Memory B cell (primary cell): ENCODE measurements around the gene PDE7B.

Experiments
- ATAC-seq: fragments of 150-1000 bp; cut with Tn5 transposase; 2 replicates; pipeline ENCODE4 v1.10.0; 2021; ENCODE audit warnings: low read depth, mild to moderate bottlenecking, moderate library complexity
- DNase-seq, 2 donors: peaks; one replicate each; pipeline ENCODE4 v3.0.0; 2022; ENCODE audit warnings: low spot score in 2 of 2
- H3K27ac Mint-ChIP-seq: one replicate; pipeline ENCODE4 v1.8.0; 2022; ENCODE audit warnings: mild to moderate bottlenecking, moderate library complexity, mixed read lengths
- H3K27me3 Mint-ChIP-seq: one replicate; pipeline ENCODE4 v1.8.0; 2022; ENCODE audit warnings: mixed read lengths
- H3K36me3 Mint-ChIP-seq: one replicate; pipeline ENCODE4 v1.8.0; 2022; ENCODE audit warnings: mild to moderate bottlenecking, mixed read lengths
- H3K4me1 Mint-ChIP-seq: one replicate; pipeline ENCODE4 v1.8.0; 2022; ENCODE audit warnings: mixed read lengths
- H3K4me3 Mint-ChIP-seq: one replicate; pipeline ENCODE4 v1.8.0; 2022; ENCODE audit warnings: mild to moderate bottlenecking, moderate library complexity, mixed read lengths
- H3K9me3 Mint-ChIP-seq: one replicate; pipeline ENCODE4 v1.8.0; 2022; ENCODE audit warnings: mixed read lengths

The PDE7B gene

GRCh38 chr6:136035378-136036070 lies 184.0 kb downstream of the PDE7B start:
- H3K27me3 Mint-ChIP-seq: no peaks in the 10 kb centered on the region
- H3K4me1 Mint-ChIP-seq: peaks cover 5% of the 10 kb centered on the region
- no peak overlapping the region for H3K4me3 Mint-ChIP-seq
- no peak overlapping the region for H3K27ac Mint-ChIP-seq
- peaks cover 2% of the 10 kb centered on the region for H3K36me3 Mint-ChIP-seq
- DNase-seq (no peak), ATAC-seq (no peak)
- H3K9me3 Mint-ChIP-seq: no peaks in the 10 kb centered on the region

DNA sequence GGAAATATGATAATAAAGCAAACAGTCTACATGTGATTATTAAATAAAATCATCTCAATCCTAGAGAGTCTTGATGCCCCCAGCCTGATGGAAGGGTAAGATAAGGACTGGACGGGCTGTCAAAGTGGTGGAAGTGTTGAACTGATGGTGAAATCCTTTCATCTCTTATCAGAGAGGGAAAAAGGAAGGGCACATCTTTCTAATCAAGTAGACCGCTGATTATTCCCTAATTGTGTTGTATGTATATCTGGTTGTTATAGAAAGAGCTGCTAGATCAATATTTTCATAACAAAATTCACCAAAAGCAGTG lies 184.5 kb downstream of the PDE7B start:
- peaks cover 2% of the 10 kb centered on the region for H3K36me3 Mint-ChIP-seq
- H3K4me1 Mint-ChIP-seq: peaks cover 5% of the 10 kb centered on the region
- H3K4me3 Mint-ChIP-seq: no peak overlapping the region
- H3K9me3 Mint-ChIP-seq: no peaks in the 10 kb centered on the region
- no peaks in the 10 kb centered on the region for H3K27me3 Mint-ChIP-seq
- ATAC-seq: no peak
- no peak overlapping the region for H3K27ac Mint-ChIP-seq
- no peak for DNase-seq

DNA sequence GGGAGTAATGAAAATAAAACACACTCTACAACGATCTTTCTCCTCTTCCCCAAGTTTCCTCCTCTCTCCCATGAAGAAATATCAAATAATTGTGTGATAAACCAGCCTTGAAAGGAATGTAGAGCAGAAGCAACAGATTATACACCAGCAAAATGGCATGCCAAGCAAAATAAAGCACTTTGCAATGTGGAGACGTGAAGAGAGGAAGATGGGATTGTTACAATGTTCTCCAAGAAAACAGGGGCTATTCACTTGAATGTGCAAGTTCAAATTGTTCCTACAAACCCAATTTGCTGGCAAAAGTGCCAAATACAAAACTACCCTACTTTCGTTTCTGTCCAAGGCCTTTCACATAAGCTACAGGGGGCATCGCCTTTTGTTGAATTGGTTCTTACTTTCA lies 185.1 kb downstream of the PDE7B start:
- ATAC-seq (no peak), DNase-seq (no peak)
- Mint-ChIP-seq H3K27ac (no peak overlapping the region), H3K9me3 (no peaks in the 10 kb centered on the region), H3K4me3 (no peak overlapping the region), H3K4me1 (peaks cover 5% of the 10 kb centered on the region), H3K36me3 (peaks cover 2% of the 10 kb centered on the region), H3K27me3 (no peaks in the 10 kb centered on the region)

GRCh38 chr6:136037242-136037875 lies 185.9 kb downstream of the PDE7B start:
- Mint-ChIP-seq H3K27me3 (no peaks in the 10 kb centered on the region), H3K27ac (no peak overlapping the region), H3K4me1 (peaks cover 5% of the 10 kb centered on the region), H3K9me3 (no peaks in the 10 kb centered on the region), H3K4me3 (no peak overlapping the region), H3K36me3 (peaks cover 2% of the 10 kb centered on the region)
- DNase-seq (no peak), ATAC-seq (peak; percentile 77)

DNA sequence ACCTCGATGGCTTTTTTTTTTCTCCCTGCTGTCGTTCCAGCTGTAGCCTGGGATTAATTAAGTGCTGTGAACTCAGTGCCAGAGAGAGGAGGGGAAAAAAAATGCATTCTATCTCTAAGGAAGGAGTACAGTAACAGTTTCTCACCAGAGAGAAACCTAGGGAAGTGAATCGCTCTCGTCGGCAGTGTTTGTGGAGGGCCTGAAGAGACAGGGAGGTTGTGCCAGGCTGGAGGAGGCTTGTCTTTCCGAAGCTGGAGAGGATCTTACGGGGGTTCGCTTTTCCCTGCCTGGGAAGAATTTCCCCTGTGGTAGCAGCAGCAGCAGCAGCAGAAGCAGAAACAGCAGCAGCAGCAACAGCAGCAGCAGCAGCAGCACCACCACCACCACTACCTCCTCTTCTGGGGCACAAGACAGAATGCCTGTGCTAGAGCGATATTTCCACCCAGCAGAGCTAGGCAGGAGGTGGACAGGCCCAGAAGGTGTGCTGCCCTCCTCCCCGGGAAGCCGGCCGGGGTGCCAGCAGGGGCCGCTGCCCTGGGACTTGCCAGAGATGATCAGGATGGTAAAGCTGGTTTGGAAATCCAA lies 186.5 kb downstream of the PDE7B start:
- no peak for DNase-seq
- Mint-ChIP-seq H3K9me3 (no peaks in the 10 kb centered on the region), H3K27ac (no peak overlapping the region), H3K4me1 (peaks cover 5% of the 10 kb centered on the region), H3K4me3 (no peak overlapping the region), H3K36me3 (peaks cover 2% of the 10 kb centered on the region), H3K27me3 (no peaks in the 10 kb centered on the region)
- ATAC-seq: no peak

GRCh38 chr6:136038531-136038930 lies 187.0 kb downstream of the PDE7B start:
- Mint-ChIP-seq H3K27me3 (no peaks in the 10 kb centered on the region), H3K4me1 (peaks cover 5% of the 10 kb centered on the region), H3K27ac (no peak overlapping the region), H3K4me3 (no peak overlapping the region), H3K36me3 (peaks cover 2% of the 10 kb centered on the region), H3K9me3 (no peaks in the 10 kb centered on the region)
- no peak for DNase-seq
- no peak for ATAC-seq

DNA sequence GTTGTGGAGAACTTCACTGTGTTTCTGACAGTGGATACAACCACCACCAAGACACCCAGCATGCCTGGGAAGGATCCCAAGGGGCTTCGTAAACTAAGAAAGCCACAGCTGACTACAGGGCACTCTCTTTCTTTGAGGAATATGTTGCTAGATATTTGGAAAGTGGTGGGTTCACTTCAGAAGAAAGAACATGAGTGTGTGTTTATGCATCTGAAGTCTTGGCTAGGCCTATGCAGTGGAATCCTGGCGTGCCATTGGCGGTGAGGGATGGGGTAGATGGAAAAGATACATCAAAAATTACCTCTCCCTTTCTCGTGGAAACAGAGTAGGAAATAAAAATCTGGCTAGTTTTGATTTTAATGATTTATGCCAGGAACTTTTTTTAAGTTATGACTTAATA lies 187.7 kb downstream of the PDE7B start:
- no peaks in the 10 kb centered on the region for H3K27me3 Mint-ChIP-seq
- DNase-seq (no peak), ATAC-seq (no peak)
- no peak overlapping the region for H3K27ac Mint-ChIP-seq
- H3K4me3 Mint-ChIP-seq: no peak overlapping the region
- H3K9me3 Mint-ChIP-seq: no peaks in the 10 kb centered on the region
- H3K36me3 Mint-ChIP-seq: peaks cover 2% of the 10 kb centered on the region
- H3K4me1 Mint-ChIP-seq: peaks cover 5% of the 10 kb centered on the region

GRCh38 chr6:136050475-136050874 lies 199.0 kb downstream of the PDE7B start:
- H3K4me1 Mint-ChIP-seq: no peaks in the 10 kb centered on the region
- DNase-seq (no peak), ATAC-seq (no peak)
- no peak overlapping the region for H3K4me3 Mint-ChIP-seq
- no peak overlapping the region for H3K27ac Mint-ChIP-seq
- H3K27me3 Mint-ChIP-seq: peaks cover 3% of the 10 kb centered on the region
- no peaks in the 10 kb centered on the region for H3K9me3 Mint-ChIP-seq
- peaks cover 2% of the 10 kb centered on the region for H3K36me3 Mint-ChIP-seq

- no peaks in the 10 kb centered on the region for H3K4me1 Mint-ChIP-seq
- H3K27ac Mint-ChIP-seq: no peak overlapping the region
- H3K36me3 Mint-ChIP-seq: peaks cover 2% of the 10 kb centered on the region
- DNase-seq (no peak), ATAC-seq (no peak)
- H3K4me3 Mint-ChIP-seq: no peak overlapping the region
- no peaks in the 10 kb centered on the region for H3K9me3 Mint-ChIP-seq
- H3K27me3 Mint-ChIP-seq: peaks cover 3% of the 10 kb centered on the region
Measured at GRCh38 chr6:136051140-136051775, 199.8 kb downstream of the PDE7B start.

DNA sequence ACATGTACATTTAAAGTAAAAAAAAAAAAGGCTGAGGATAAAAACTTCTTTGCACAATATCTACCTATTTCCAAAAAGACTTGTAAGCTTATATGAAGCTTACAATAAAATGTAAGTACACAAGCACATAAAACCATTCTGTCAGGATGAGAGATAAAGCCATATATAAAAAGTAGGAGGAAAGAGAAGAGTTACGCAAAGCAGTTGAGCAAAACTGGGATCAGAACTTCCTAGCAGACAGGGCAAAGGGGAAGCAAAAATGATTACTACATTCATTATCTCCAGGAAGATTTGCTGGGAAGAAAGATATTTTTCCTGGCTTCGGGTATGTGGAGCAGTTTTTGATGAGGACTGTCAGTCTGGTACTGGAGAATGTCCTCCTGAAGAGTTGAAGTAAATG lies 200.5 kb downstream of the PDE7B start:
- Mint-ChIP-seq H3K27me3 (peaks cover 3% of the 10 kb centered on the region), H3K4me1 (no peaks in the 10 kb centered on the region), H3K27ac (no peak overlapping the region), H3K9me3 (no peaks in the 10 kb centered on the region), H3K4me3 (no peak overlapping the region), H3K36me3 (peaks cover 2% of the 10 kb centered on the region)
- DNase-seq (no peak), ATAC-seq (no peak)

DNA sequence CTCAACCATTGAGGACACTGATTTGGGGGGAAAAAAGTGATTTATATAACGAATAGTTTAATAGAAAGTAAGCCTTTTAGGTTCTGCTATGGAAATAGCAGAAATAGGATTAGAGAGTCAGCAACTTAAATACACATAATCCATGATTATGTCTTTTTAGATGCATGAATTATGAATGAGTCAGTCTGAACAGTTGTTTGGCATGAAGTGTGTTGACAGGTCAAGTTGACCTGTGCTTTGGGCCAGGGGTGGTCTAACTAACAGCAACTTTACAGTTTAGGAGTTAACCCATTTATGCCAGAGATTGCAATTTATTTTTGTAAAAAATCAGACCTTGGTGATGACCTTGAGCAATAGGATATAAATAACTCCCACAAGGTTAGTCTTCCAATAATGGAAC lies 207.4 kb downstream of the PDE7B start:
- ATAC-seq (no peak), DNase-seq (no peak)
- Mint-ChIP-seq H3K4me1 (no peaks in the 10 kb centered on the region), H3K9me3 (no peaks in the 10 kb centered on the region), H3K27me3 (peaks cover 3% of the 10 kb centered on the region), H3K27ac (no peak overlapping the region), H3K4me3 (no peak overlapping the region), H3K36me3 (peaks cover 2% of the 10 kb centered on the region)

- no peaks in the 10 kb centered on the region for H3K9me3 Mint-ChIP-seq
- DNase-seq: no peak
- no peak overlapping the region for H3K4me3 Mint-ChIP-seq
- H3K4me1 Mint-ChIP-seq: no peaks in the 10 kb centered on the region
- peaks cover 2% of the 10 kb centered on the region for H3K36me3 Mint-ChIP-seq
- peaks cover 3% of the 10 kb centered on the region for H3K27me3 Mint-ChIP-seq
- ATAC-seq: no peak
- H3K27ac Mint-ChIP-seq: no peak overlapping the region
Measured at GRCh38 chr6:136059308-136059707, 207.8 kb downstream of the PDE7B start.

DNA sequence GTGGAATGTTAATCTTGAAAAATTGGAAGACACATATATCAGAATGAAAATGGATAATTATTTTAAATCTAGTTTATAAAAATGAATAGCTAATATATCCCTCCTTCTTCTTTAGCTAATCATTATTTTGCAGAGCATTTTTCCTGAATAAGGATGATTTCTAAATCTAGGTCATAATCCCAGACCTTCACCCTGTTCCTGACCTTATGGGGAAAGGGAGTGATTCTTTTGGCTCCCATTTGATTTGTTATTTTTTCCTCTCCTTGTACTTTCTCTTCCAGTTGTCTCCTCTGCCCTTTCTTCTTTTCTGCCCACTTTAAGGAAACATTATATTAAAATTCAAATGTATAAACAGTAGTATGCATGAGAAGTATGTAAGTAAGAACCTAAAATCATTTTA lies 208.6 kb downstream of the PDE7B start:
- Mint-ChIP-seq H3K4me1 (no peaks in the 10 kb centered on the region), H3K4me3 (no peak overlapping the region), H3K9me3 (no peaks in the 10 kb centered on the region), H3K27me3 (peaks cover 2% of the 10 kb centered on the region), H3K36me3 (no peaks in the 10 kb centered on the region), H3K27ac (no peak overlapping the region)
- no peak for ATAC-seq
- DNase-seq: no peak

GRCh38 chr6:136060759-136061158 lies 209.3 kb downstream of the PDE7B start:
- no peak for DNase-seq
- no peaks in the 10 kb centered on the region for H3K36me3 Mint-ChIP-seq
- ATAC-seq: no peak
- H3K9me3 Mint-ChIP-seq: no peaks in the 10 kb centered on the region
- no peak overlapping the region for H3K4me3 Mint-ChIP-seq
- no peak overlapping the region for H3K27ac Mint-ChIP-seq
- H3K27me3 Mint-ChIP-seq: peaks cover 2% of the 10 kb centered on the region
- no peaks in the 10 kb centered on the region for H3K4me1 Mint-ChIP-seq
